GM12878 (cell line): ENCODE results near the gene CDKN1B. TPM values are rescaled to one million over a fixed set of nuclear protein-coding genes. Genes with fewer than 3 reads are reported as not detected.

Source experiments
- CEBPB ChIP-seq, 2 experiments: fragments of 150-350 bp in 1 of 2; IDR thresholded peaks; 2 replicates each; pipeline ENCODE4 v1.6.1; 2012 to 2014; ENCODE audit warnings: low read depth in 2 of 2, low read length in 2 of 2, borderline replicate concordance in 1 of 2, inconsistent platforms in 1 of 2
- CREB1 ChIP-seq: IDR thresholded peaks from 2 replicates; pipeline ENCODE4 v1.6.1; 2012; ENCODE audit warnings: low read depth, mild to moderate bottlenecking, inconsistent platforms
- EP300 ChIP-seq, 2 experiments: fragments of 150-350 bp in 1 of 2; IDR thresholded peaks; 2 replicates each; pipeline ENCODE4 v1.6.1; 2011 to 2012; ENCODE audit warnings: low read depth in 2 of 2, low read length in 2 of 2, borderline replicate concordance in 1 of 2, improper control_type of control experiment in 1 of 2, inconsistent platforms in 1 of 2; ENCODE audit not compliant: control insufficient read depth in 1 of 2
- ETV6 ChIP-seq, 2 experiments: fragments of 450-650 bp in 1 of 2; IDR thresholded peaks in 1 of 2; conservative IDR thresholded peaks in 1 of 2; 2 replicates each; pipeline ENCODE4 v1.6.1; 2014; ENCODE audit warnings: antibody characterized with exemption in 1 of 2, borderline replicate concordance in 1 of 2, low read depth in 1 of 2, mild to moderate bottlenecking in 1 of 2, moderate library complexity in 1 of 2
- LARP7 ChIP-seq: fragments of 450-650 bp; IDR thresholded peaks from 2 replicates; pipeline ENCODE4 v1.6.1; 2017; ENCODE audit warnings: mild to moderate bottlenecking
- NFIC ChIP-seq: IDR thresholded peaks from 2 replicates; pipeline ENCODE4 v1.6.1; 2012; ENCODE audit warnings: low read depth, mild to moderate bottlenecking, inconsistent platforms, low read length, moderate library complexity
- NR2C2 ChIP-seq: IDR thresholded peaks from 2 replicates; pipeline ENCODE4 v1.6.1; 2011; ENCODE audit warnings: borderline replicate concordance, low read depth; ENCODE audit not compliant: control insufficient read depth, insufficient read length
- RB1 ChIP-seq: fragments of 450-650 bp; formaldehyde crosslinking; IDR thresholded peaks from 2 replicates; pipeline ENCODE4 v1.6.1; 2017; ENCODE audit warnings: mild to moderate bottlenecking, borderline replicate concordance
- RBBP5 ChIP-seq: fragments of 200-600 bp; sonication (generic); conservative IDR thresholded peaks from 2 replicates; pipeline ENCODE4 v1.6.1; 2016
- ZZZ3 ChIP-seq: IDR thresholded peaks from 2 replicates; pipeline ENCODE4 v1.6.1; 2011; ENCODE audit warnings: low read depth; ENCODE audit not compliant: control insufficient read depth, insufficient read length
- polyA plus RNA-seq, 11 experiments: library from polyadenylated mRNA; depleted of rRNA in 4 of 11; unstranded in 6 of 11; stranded (reverse) in 5 of 11; fragments of >200 nt; fragmentation: Nextera tagmentation in 4 of 11; fragmentation: Illumina TruSeq in 1 of 11; extraction: Ambion mirVana in 4 of 11; extraction: Trizol in 1 of 11; gene quantifications; 1 replicate in 1 of 11; 2 replicates in 10 of 11; pipeline versions ENCODE4 v1.2.1 to v1.2.3, GENCODE V29; 2011 to 2016; ENCODE audit warnings: inconsistent platforms in 2 of 11, missing spikeins in 2 of 11, low read depth in 1 of 11
- total RNA-seq, 4 experiments: library from RNA; depleted of rRNA in 3 of 4; stranded (reverse); fragments of >200 nt in 3 of 4; fragmentation: Illumina TruSeq in 1 of 4; extraction: Trizol in 1 of 4; gene quantifications; 2 replicates each; pipeline versions ENCODE4 v1.2.1 to v1.2.3, GENCODE V29; 2013 to 2021
- TF ChIP-seq, protein P1 (sequence below): fragments of 450-650 bp; IDR thresholded peaks from 2 replicates; pipeline ENCODE4 v1.6.1; 2018; ENCODE audit warnings: borderline replicate concordance, mild to moderate bottlenecking; ENCODE audit not compliant: partially characterized antibody
- TF ChIP-seq, protein P2 (sequence below): fragments of 150-350 bp; IDR thresholded peaks from 2 replicates; pipeline ENCODE4 v1.6.1; 2014; ENCODE audit warnings: mild to moderate bottlenecking, low read depth, low read length
- TF ChIP-seq, protein P3 (sequence below): fragments of 450-650 bp; formaldehyde crosslinking; IDR thresholded peaks from 2 replicates; pipeline ENCODE4 v1.4.0; 2020; ENCODE audit warnings: mild to moderate bottlenecking, moderate library complexity
- TF ChIP-seq, protein P4 (sequence below): IDR thresholded peaks from 2 replicates; pipeline ENCODE4 v1.6.1; 2012; ENCODE audit warnings: low read length, inconsistent platforms

CDKN1B gene
- total and polyA plus RNA-seq, 10 of the 15 experiments (the other 5 are each of a cell fraction or from before 2014, with no cell fraction given), result 4.2 to 39.1 (median 23.1) TPM

DNA sequence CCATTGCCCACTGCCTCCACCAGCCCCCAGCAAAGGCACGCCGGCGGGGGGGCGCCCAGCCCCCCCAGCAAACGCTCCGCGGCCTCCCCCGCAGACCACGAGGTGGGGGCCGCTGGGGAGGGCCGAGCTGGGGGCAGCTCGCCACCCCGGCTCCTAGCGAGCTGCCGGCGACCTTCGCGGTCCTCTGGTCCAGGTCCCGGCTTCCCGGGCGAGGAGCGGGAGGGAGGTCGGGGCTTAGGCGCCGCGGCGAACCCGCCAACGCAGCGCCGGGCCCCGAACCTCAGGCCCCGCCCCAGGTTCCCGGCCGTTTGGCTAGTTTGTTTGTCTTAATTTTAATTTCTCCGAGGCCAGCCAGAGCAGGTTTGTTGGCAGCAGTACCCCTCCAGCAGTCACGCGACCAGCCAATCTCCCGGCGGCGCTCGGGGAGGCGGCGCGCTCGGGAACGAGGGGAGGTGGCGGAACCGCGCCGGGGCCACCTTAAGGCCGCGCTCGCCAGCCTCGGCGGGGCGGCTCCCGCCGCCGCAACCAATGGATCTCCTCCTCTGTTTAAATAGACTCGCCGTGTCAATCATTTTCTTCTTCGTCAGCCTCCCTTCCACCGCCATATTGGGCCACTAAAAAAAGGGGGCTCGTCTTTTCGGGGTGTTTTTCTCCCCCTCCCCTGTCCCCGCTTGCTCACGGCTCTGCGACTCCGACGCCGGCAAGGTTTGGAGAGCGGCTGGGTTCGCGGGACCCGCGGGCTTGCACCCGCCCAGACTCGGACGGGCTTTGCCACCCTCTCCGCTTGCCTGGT, at the start of gene CDKN1B (continued):
- TF ChIP-seq ZZZ3 (no peak), LARP7 (peak; percentile 50), RB1 (peak; percentile 65; the same call in 1 of the 2 replicates), CEBPB (IDR thresholded peaks at IDR 0.05; ENCODE audit: borderline replicate concordance in 1 of 2, low read depth in 2 of 2, low read length in 2 of 2) (no peak), NFIC (no peak), ETV6 (conservative IDR thresholded peaks at IDR 0.05 in 1 of 2, IDR thresholded peaks at IDR 0.05 in 1 of 2; ENCODE audit: borderline replicate concordance in 1 of 2, low read depth in 1 of 2) (no peak), NR2C2 (no peak), RBBP5 (no peak), EP300 (IDR thresholded peaks at IDR 0.05; ENCODE audit: borderline replicate concordance in 1 of 2, control insufficient read depth in 1 of 2, low read depth in 2 of 2, low read length in 2 of 2) (no peak), CREB1 (peak; percentile 59; the same call in 1 of the 2 replicates)
- TF ChIP-seq, protein P1, sequence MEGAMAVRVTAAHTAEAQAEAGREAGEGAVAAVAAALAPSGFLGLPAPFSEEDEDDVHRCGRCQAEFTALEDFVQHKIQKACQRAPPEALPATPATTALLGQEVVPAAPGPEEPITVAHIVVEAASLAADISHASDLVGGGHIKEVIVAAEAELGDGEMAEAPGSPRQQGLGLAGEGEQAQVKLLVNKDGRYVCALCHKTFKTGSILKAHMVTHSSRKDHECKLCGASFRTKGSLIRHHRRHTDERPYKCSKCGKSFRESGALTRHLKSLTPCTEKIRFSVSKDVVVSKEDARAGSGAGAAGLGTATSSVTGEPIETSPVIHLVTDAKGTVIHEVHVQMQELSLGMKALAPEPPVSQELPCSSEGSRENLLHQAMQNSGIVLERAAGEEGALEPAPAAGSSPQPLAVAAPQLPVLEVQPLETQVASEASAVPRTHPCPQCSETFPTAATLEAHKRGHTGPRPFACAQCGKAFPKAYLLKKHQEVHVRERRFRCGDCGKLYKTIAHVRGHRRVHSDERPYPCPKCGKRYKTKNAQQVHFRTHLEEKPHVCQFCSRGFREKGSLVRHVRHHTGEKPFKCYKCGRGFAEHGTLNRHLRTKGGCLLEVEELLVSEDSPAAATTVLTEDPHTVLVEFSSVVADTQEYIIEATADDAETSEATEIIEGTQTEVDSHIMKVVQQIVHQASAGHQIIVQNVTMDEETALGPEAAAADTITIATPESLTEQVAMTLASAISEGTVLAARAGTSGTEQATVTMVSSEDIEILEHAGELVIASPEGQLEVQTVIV, result no peak
- TF ChIP-seq, protein P2, sequence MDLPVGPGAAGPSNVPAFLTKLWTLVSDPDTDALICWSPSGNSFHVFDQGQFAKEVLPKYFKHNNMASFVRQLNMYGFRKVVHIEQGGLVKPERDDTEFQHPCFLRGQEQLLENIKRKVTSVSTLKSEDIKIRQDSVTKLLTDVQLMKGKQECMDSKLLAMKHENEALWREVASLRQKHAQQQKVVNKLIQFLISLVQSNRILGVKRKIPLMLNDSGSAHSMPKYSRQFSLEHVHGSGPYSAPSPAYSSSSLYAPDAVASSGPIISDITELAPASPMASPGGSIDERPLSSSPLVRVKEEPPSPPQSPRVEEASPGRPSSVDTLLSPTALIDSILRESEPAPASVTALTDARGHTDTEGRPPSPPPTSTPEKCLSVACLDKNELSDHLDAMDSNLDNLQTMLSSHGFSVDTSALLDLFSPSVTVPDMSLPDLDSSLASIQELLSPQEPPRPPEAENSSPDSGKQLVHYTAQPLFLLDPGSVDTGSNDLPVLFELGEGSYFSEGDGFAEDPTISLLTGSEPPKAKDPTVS, result no peak
- TF ChIP-seq, protein P3, sequence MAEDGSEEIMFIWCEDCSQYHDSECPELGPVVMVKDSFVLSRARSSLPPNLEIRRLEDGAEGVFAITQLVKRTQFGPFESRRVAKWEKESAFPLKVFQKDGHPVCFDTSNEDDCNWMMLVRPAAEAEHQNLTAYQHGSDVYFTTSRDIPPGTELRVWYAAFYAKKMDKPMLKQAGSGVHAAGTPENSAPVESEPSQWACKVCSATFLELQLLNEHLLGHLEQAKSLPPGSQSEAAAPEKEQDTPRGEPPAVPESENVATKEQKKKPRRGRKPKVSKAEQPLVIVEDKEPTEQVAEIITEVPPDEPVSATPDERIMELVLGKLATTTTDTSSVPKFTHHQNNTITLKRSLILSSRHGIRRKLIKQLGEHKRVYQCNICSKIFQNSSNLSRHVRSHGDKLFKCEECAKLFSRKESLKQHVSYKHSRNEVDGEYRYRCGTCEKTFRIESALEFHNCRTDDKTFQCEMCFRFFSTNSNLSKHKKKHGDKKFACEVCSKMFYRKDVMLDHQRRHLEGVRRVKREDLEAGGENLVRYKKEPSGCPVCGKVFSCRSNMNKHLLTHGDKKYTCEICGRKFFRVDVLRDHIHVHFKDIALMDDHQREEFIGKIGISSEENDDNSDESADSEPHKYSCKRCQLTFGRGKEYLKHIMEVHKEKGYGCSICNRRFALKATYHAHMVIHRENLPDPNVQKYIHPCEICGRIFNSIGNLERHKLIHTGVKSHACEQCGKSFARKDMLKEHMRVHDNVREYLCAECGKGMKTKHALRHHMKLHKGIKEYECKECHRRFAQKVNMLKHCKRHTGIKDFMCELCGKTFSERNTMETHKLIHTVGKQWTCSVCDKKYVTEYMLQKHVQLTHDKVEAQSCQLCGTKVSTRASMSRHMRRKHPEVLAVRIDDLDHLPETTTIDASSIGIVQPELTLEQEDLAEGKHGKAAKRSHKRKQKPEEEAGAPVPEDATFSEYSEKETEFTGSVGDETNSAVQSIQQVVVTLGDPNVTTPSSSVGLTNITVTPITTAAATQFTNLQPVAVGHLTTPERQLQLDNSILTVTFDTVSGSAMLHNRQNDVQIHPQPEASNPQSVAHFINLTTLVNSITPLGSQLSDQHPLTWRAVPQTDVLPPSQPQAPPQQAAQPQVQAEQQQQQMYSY (CRISPR knock-in tag), result no peak
- TF ChIP-seq, protein P4, sequence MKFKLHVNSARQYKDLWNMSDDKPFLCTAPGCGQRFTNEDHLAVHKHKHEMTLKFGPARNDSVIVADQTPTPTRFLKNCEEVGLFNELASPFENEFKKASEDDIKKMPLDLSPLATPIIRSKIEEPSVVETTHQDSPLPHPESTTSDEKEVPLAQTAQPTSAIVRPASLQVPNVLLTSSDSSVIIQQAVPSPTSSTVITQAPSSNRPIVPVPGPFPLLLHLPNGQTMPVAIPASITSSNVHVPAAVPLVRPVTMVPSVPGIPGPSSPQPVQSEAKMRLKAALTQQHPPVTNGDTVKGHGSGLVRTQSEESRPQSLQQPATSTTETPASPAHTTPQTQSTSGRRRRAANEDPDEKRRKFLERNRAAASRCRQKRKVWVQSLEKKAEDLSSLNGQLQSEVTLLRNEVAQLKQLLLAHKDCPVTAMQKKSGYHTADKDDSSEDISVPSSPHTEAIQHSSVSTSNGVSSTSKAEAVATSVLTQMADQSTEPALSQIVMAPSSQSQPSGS, result no peak
